Activated naive CD4-positive, alpha-beta T cell treated with anti-CD3 and anti-CD28 coated beads for 36 hours (primary cell): ENCODE data around the gene CAGE1. TPM values are rescaled to one million over a fixed set of nuclear protein-coding genes. Genes with fewer than 3 reads are reported as not detected.
"Not testable (repeated sequence)": the region's sequence is repeated elsewhere in the genome, so short reads cannot be mapped to it uniquely, and the experiment has no call there.

ENCODE experiments used
- CTCF ChIA-PET: fragments of 350-600 bp; sonication (Branson Sonifier 250); formaldehyde crosslinking; loops from one replicate; lab custom pipeline; 2021; ENCODE audit warnings: antibody characterized with exemption; lab: Charles Lee
- DNase-seq: peaks from one replicate; pipeline ENCODE4 v3.0.0-alpha.2; 2020
- H3K27ac Mint-ChIP-seq: one replicate; pipeline ENCODE4 v1.8.0; 2021; ENCODE audit warnings: mild to moderate bottlenecking, mixed read lengths
- H3K27me3 Mint-ChIP-seq: one replicate; pipeline ENCODE4 v1.8.0; 2021; ENCODE audit warnings: low read depth, mixed read lengths
- H3K36me3 Mint-ChIP-seq: one replicate; pipeline ENCODE4 v1.8.0; 2021; ENCODE audit warnings: low read depth, mixed read lengths
- H3K4me1 Mint-ChIP-seq: one replicate; pipeline ENCODE4 v1.8.0; 2021; ENCODE audit warnings: low read depth, mixed read lengths
- H3K4me3 Mint-ChIP-seq: one replicate; pipeline ENCODE4 v1.8.0; 2021; ENCODE audit warnings: mild to moderate bottlenecking, moderate library complexity, mixed read lengths
- H3K9me3 Mint-ChIP-seq: one replicate; pipeline ENCODE4 v1.8.0; 2021; ENCODE audit warnings: mixed read lengths
- intact Hi-C: fragments of 100-400 bp; cut with micrococcal nuclease; formaldehyde crosslinking; loops from one replicate; pipeline ENCODE4 v1.15.1; 2023
- total RNA-seq, 2 experiments: library from RNA; stranded (reverse); gene quantifications; one replicate each; pipeline ENCODE4 v1.2.3, GENCODE V29; 2021

The CAGE1 gene
- total RNA-seq, 2 experiments from 2014 or later, result 0.25 to 0.26 TPM

GRCh38 chr6:7331452-7331851 is 58.1 kb downstream of the CAGE1 start:
- CTCF ChIA-PET, result no interaction called here
- H3K36me3 Mint-ChIP-seq, result no peaks in the 10 kb centered on the region
- no peaks in the 10 kb centered on the region for H3K4me1 Mint-ChIP-seq
- no peak overlapping the region for H3K27ac Mint-ChIP-seq
- H3K9me3 Mint-ChIP-seq, result no peaks in the 10 kb centered on the region
- intact Hi-C loops, result no loop called here
- DNase-seq, result no peak
- no peaks in the 10 kb centered on the region for H3K27me3 Mint-ChIP-seq
- no peak overlapping the region for H3K4me3 Mint-ChIP-seq

GRCh38 chr6:7328243-7328642 is 61.3 kb downstream of the CAGE1 start:
- H3K4me3 Mint-ChIP-seq, result no peak overlapping the region
- no peaks in the 10 kb centered on the region for H3K36me3 Mint-ChIP-seq
- H3K9me3 Mint-ChIP-seq, result no peaks in the 10 kb centered on the region
- no peak for DNase-seq
- H3K27ac Mint-ChIP-seq, result no peak overlapping the region
- H3K4me1 Mint-ChIP-seq, result no peaks in the 10 kb centered on the region
- CTCF ChIA-PET, result interaction anchor here (1.0 to 1.1 kb wide), 2 partner anchors 12 to 287 kb away, joined by 3 to 4 read pairs; no protein-coding TSS in a partner anchor
- peaks cover 7% of the 10 kb centered on the region for H3K27me3 Mint-ChIP-seq
- intact Hi-C loops, result no loop called here

GRCh38 chr6:7325750-7326149 is 63.8 kb downstream of the CAGE1 start:
- peaks cover 7% of the 10 kb centered on the region for H3K27me3 Mint-ChIP-seq
- DNase-seq, result no peak
- H3K4me3 Mint-ChIP-seq, result no peak overlapping the region
- CTCF ChIA-PET, result interaction anchor here (1.2 kb wide), 1 partner anchor 27 kb away, joined by 3 read pairs; no protein-coding TSS in a partner anchor
- H3K27ac Mint-ChIP-seq, result no peak overlapping the region
- H3K36me3 Mint-ChIP-seq, result no peaks in the 10 kb centered on the region
- intact Hi-C loops, result no loop called here
- H3K9me3 Mint-ChIP-seq, result no peaks in the 10 kb centered on the region
- H3K4me1 Mint-ChIP-seq, result no peaks in the 10 kb centered on the region

GRCh38 chr6:7324520-7324919 is 65.0 kb downstream of the CAGE1 start:
- H3K9me3 Mint-ChIP-seq, result no peaks in the 10 kb centered on the region
- no peaks in the 10 kb centered on the region for H3K4me1 Mint-ChIP-seq
- no peak overlapping the region for H3K4me3 Mint-ChIP-seq
- no peak overlapping the region for H3K27ac Mint-ChIP-seq
- intact Hi-C loops, result no loop called here
- H3K36me3 Mint-ChIP-seq, result no peaks in the 10 kb centered on the region
- DNase-seq, result no peak
- H3K27me3 Mint-ChIP-seq, result peaks cover 7% of the 10 kb centered on the region
- CTCF ChIA-PET, result interaction anchor here (0.9 to 1.4 kb wide), 3 partner anchors 8 to 49 kb away, joined by 3 to 6 read pairs (median 4); no protein-coding TSS in a partner anchor

GRCh38 chr6:7323074-7323473 is 66.5 kb downstream of the CAGE1 start:
- no peaks in the 10 kb centered on the region for H3K4me1 Mint-ChIP-seq
- intact Hi-C loops, result no loop called here
- H3K36me3 Mint-ChIP-seq, result no peaks in the 10 kb centered on the region
- H3K27me3 Mint-ChIP-seq, result peaks cover 7% of the 10 kb centered on the region
- H3K9me3 Mint-ChIP-seq, result no peaks in the 10 kb centered on the region
- H3K4me3 Mint-ChIP-seq, result no peak overlapping the region
- no peak for DNase-seq
- CTCF ChIA-PET, result no interaction called here
- no peak overlapping the region for H3K27ac Mint-ChIP-seq

GRCh38 chr6:7321866-7322265 is 67.7 kb downstream of the CAGE1 start:
- H3K27ac Mint-ChIP-seq, H3K9me3 Mint-ChIP-seq, H3K4me3 Mint-ChIP-seq, H3K36me3 Mint-ChIP-seq, CTCF ChIA-PET, intact Hi-C loops, H3K27me3 Mint-ChIP-seq, H3K4me1 Mint-ChIP-seq, DNase-seq: not testable (repeated sequence)

- not testable (repeated sequence) for H3K4me1 Mint-ChIP-seq, H3K27ac Mint-ChIP-seq, H3K9me3 Mint-ChIP-seq, DNase-seq, H3K36me3 Mint-ChIP-seq, H3K27me3 Mint-ChIP-seq, H3K4me3 Mint-ChIP-seq
- intact Hi-C loops, result loop anchor here (10.0 kb wide), 1 partner anchor 1115 kb away; the partner anchor contains the start of gene SLC35B3
- CTCF ChIA-PET, result interaction anchor here (0.7 kb wide), 1 partner anchor 107 kb away, joined by 4 read pairs; no protein-coding TSS in a partner anchor
These were observed 70.1 kb downstream of the CAGE1 start for GRCh38 chr6:7319406-7319805.

- intact Hi-C loops, result loop anchor here (10.0 kb wide), 1 partner anchor 1117 kb away; the partner anchor contains the start of gene SLC35B3
- Mint-ChIP-seq H3K36me3 (no peaks in the 10 kb centered on the region), H3K27ac (no peak overlapping the region), H3K27me3 (no peaks in the 10 kb centered on the region), H3K4me1 (peaks cover 7% of the 10 kb centered on the region), H3K9me3 (no peaks in the 10 kb centered on the region), H3K4me3 (no peak overlapping the region)
- CTCF ChIA-PET, result no interaction called here
- no peak for DNase-seq
These were observed 72.0 kb downstream of the CAGE1 start for GRCh38 chr6:7317538-7317937.

- DNase-seq, result no peak
- H3K4me1 Mint-ChIP-seq, result peaks cover 8% of the 10 kb centered on the region
- intact Hi-C loops, result loop anchor here (10.0 kb wide), 1 partner anchor 1118 kb away; the partner anchor contains the start of gene SLC35B3
- H3K4me3 Mint-ChIP-seq, result no peak overlapping the region
- H3K36me3 Mint-ChIP-seq, result peaks cover 5% of the 10 kb centered on the region
- H3K27me3 Mint-ChIP-seq, result no peaks in the 10 kb centered on the region
- H3K9me3 Mint-ChIP-seq, result no peaks in the 10 kb centered on the region
- CTCF ChIA-PET, result interaction anchor here (0.8 to 1.7 kb wide), 2 partner anchors 8 to 10 kb away, joined by 3 to 6 read pairs; no protein-coding TSS in a partner anchor
- H3K27ac Mint-ChIP-seq, result no peak overlapping the region
These were observed 72.6 kb downstream of the CAGE1 start for GRCh38 chr6:7316658-7317533.

GRCh38 chr6:7315948-7316365 is 73.6 kb downstream of the CAGE1 start:
- Mint-ChIP-seq H3K9me3 (no peaks in the 10 kb centered on the region), H3K27me3 (no peaks in the 10 kb centered on the region), H3K4me3 (no peak overlapping the region), H3K4me1 (peaks cover 14% of the 10 kb centered on the region), H3K36me3 (peaks cover 9% of the 10 kb centered on the region), H3K27ac (no peak overlapping the region)
- intact Hi-C loops, result loop anchor here (10.0 kb wide), 1 partner anchor 1119 kb away; the partner anchor contains the start of gene SLC35B3
- CTCF ChIA-PET, result interaction anchor here (0.8 to 1.7 kb wide), 3 partner anchors 9 to 12 kb away, joined by 3 to 6 read pairs (median 3); no protein-coding TSS in a partner anchor
- DNase-seq, result no peak

- not testable (repeated sequence) for H3K4me3 Mint-ChIP-seq, DNase-seq, H3K27me3 Mint-ChIP-seq, H3K27ac Mint-ChIP-seq, H3K9me3 Mint-ChIP-seq
- intact Hi-C loops, result loop anchor here (10.0 kb wide), 1 partner anchor 1119 kb away; the partner anchor contains the start of gene SLC35B3
- peaks cover 18% of the 10 kb centered on the region for H3K4me1 Mint-ChIP-seq
- H3K36me3 Mint-ChIP-seq, result peaks cover 12% of the 10 kb centered on the region
- CTCF ChIA-PET, result interaction anchor here (1.1 to 1.7 kb wide), 2 partner anchors 9 to 13 kb away, joined by 3 to 6 read pairs; no protein-coding TSS in a partner anchor
These were observed 74.2 kb downstream of the CAGE1 start for GRCh38 chr6:7315087-7315947.
